K562 (cell line): Measurements from ENCODE around the gene METTL25. TPM values are rescaled to one million over a fixed set of nuclear protein-coding genes. Genes with fewer than 3 reads are reported as not detected.

ENCODE experiments used
- ATF1 ChIP-seq, 2 experiments: fragments of 450-650 bp in 1 of 2; IDR thresholded peaks; 2 replicates each; pipeline ENCODE4 v1.6.1; 2016; ENCODE audit warnings: missing compliant biosample characterization in 1 of 2, missing genetic modification characterization in 1 of 2
- ATF2 ChIP-seq: sonication (generic); formaldehyde crosslinking; IDR thresholded peaks from 2 replicates; pipeline ENCODE4 v1.8.1; 2022; ENCODE audit warnings: missing genetic modification reagents
- CBFA2T3 ChIP-seq: fragments of 450-650 bp; IDR thresholded peaks from 2 replicates; pipeline ENCODE4 v1.6.1; 2017
- GABPB2 ChIP-seq: fragments of 250-450 bp; sonication (Bioruptor Pico); conservative IDR thresholded peaks from 2 replicates; pipeline ENCODE4 v1.5.1; 2021; ENCODE audit warnings: mild to moderate bottlenecking
- ID3 ChIP-seq, 2 experiments: fragments of 250-450 bp in 1 of 2; fragments of 450-650 bp in 1 of 2; sonication (Bioruptor Pico) in 1 of 2; IDR thresholded peaks; 2 replicates each; pipeline versions ENCODE4 v1.6.1 to v1.8.0; 2016 to 2021; ENCODE audit warnings: mild to moderate bottlenecking in 2 of 2, moderate library complexity in 2 of 2, missing compliant biosample characterization in 1 of 2, missing genetic modification characterization in 1 of 2
- MAFF ChIP-seq: IDR thresholded peaks from 2 replicates; pipeline ENCODE4 v1.6.1; 2012; ENCODE audit warnings: low read length, improper control_type of control experiment
- MAFG ChIP-seq: fragments of 450-650 bp; conservative IDR thresholded peaks from 2 replicates; pipeline ENCODE4 v1.6.1; 2016; ENCODE audit warnings: missing genetic modification characterization, missing compliant biosample characterization
- MNT ChIP-seq, 2 experiments: fragments of 450-650 bp; conservative IDR thresholded peaks; 2 replicates each; pipeline ENCODE4 v1.6.1; 2017; ENCODE audit warnings: mild to moderate bottlenecking in 2 of 2, moderate library complexity in 2 of 2
- MYBL2 ChIP-seq, 2 experiments: fragments of 450-650 bp in 1 of 2; sonication (generic) in 1 of 2; formaldehyde crosslinking in 1 of 2; IDR thresholded peaks; 2 replicates each; pipeline versions ENCODE4 v1.6.1 to v1.8.1; 2017 to 2022; ENCODE audit warnings: borderline replicate concordance in 1 of 2, inconsistent platforms in 1 of 2, low read depth in 1 of 2, mild to moderate bottlenecking in 1 of 2, missing genetic modification reagents in 1 of 2, moderate library complexity in 1 of 2
- NELFE ChIP-seq: IDR thresholded peaks from 2 replicates; pipeline ENCODE4 v1.6.1; 2011; ENCODE audit warnings: mild to moderate bottlenecking; ENCODE audit not compliant: insufficient read depth, insufficient read length
- NR4A1 ChIP-seq, 2 experiments: fragments of 250-450 bp in 1 of 2; fragments of 450-650 bp in 1 of 2; sonication (Bioruptor Pico) in 1 of 2; IDR thresholded peaks; 2 replicates each; pipeline versions ENCODE4 v1.4.0 to v1.6.1; 2016 to 2020; ENCODE audit warnings: mild to moderate bottlenecking in 2 of 2, missing compliant biosample characterization in 1 of 2, missing genetic modification characterization in 1 of 2, moderate library complexity in 1 of 2
- PHTF2 ChIP-seq: fragments of 250-450 bp; sonication (Bioruptor Pico); IDR thresholded peaks from 2 replicates; pipeline ENCODE4 v1.5.0; 2021; ENCODE audit warnings: mild to moderate bottlenecking
- PTTG1 ChIP-seq: fragments of 450-650 bp; IDR thresholded peaks from 2 replicates; pipeline ENCODE4 v1.6.1; 2016; ENCODE audit warnings: low read depth, mild to moderate bottlenecking, missing genetic modification characterization, missing compliant biosample characterization
- RBBP5 ChIP-seq: fragments of 200-600 bp; sonication (generic); IDR thresholded peaks from 2 replicates; pipeline ENCODE4 v1.6.1; 2012; ENCODE audit warnings: borderline replicate concordance, mild to moderate bottlenecking, low read length, control low read depth, inconsistent platforms; ENCODE audit not compliant: insufficient read depth, poor library complexity, severe bottlenecking
- RCOR1 ChIP-seq, 2 experiments: IDR thresholded peaks; 2 replicates each; pipeline ENCODE4 v1.6.1; 2012; ENCODE audit warnings: low read depth in 2 of 2, low read length in 2 of 2, borderline replicate concordance in 1 of 2, improper control_type of control experiment in 1 of 2
- TEAD2 ChIP-seq: fragments of 450-650 bp; IDR thresholded peaks from 2 replicates; pipeline ENCODE4 v1.6.1; 2016; ENCODE audit warnings: missing genetic modification characterization, control low read depth, missing compliant biosample characterization
- TFE3 ChIP-seq: fragments of 450-650 bp; formaldehyde crosslinking; IDR thresholded peaks from 2 replicates; pipeline ENCODE4 v1.4.0; 2020; ENCODE audit warnings: mild to moderate bottlenecking, mixed read lengths
- ZC3H8 ChIP-seq: fragments of 450-650 bp; IDR thresholded peaks from 2 replicates; pipeline ENCODE4 v1.6.1; 2017
- ZNF316 ChIP-seq: fragments of 450-650 bp; IDR thresholded peaks from 2 replicates; pipeline ENCODE4 v1.6.1; 2016
- ZNF354B ChIP-seq: fragments of 250-450 bp; sonication (Bioruptor Pico); IDR thresholded peaks from 2 replicates; pipeline ENCODE4 v1.4.0; 2020
- ZNF398 ChIP-seq: fragments of 250-450 bp; sonication (Bioruptor Pico); IDR thresholded peaks from 2 replicates; pipeline ENCODE4 v1.8.0; 2021; ENCODE audit warnings: moderate library complexity, mild to moderate bottlenecking, inconsistent platforms
- ZNF76 ChIP-seq: fragments of 250-450 bp; sonication (Bioruptor Pico); IDR thresholded peaks from 2 replicates; pipeline ENCODE4 v1.4.0; 2020; ENCODE audit warnings: mild to moderate bottlenecking, moderate library complexity, borderline replicate concordance
- polyA plus RNA-seq, 8 experiments: library from polyadenylated mRNA; depleted of rRNA in 4 of 8; stranded (reverse) in 5 of 8; unstranded in 3 of 8; fragments of >200 nt; fragmentation: Nextera tagmentation in 2 of 8; fragmentation: Illumina TruSeq in 1 of 8; extraction: Ambion mirVana in 2 of 8; extraction: Trizol in 1 of 8; gene quantifications; 2 replicates each; pipeline versions ENCODE4 v1.2.1 to v1.2.3, GENCODE V29; 2011 to 2014; ENCODE audit warnings: inconsistent platforms in 1 of 8, missing spikeins in 1 of 8
- total RNA-seq, 7 experiments: library from RNA; depleted of rRNA in 6 of 7; stranded (reverse); fragments of >200 nt in 6 of 7; fragmentation: Illumina TruSeq in 2 of 7; extraction: Trizol in 2 of 7; gene quantifications; 2 replicates each; pipeline versions ENCODE4 v1.2.1 to v1.2.3, GENCODE V29; 2011 to 2021; ENCODE audit warnings: low replicate concordance in 1 of 7

Gene METTL25
- total and polyA plus RNA-seq, 9 of the 15 experiments (the other 6 are each of a cell fraction or from before 2014, with no cell fraction given), result 0.50 to 2.4 (median 1.9) TPM

- TF ChIP-seq TFE3 (CRISPR knock-in tag) (no peak), TEAD2 (no peak), ZNF316 (peak; percentile 67), ZC3H8 (no peak), ATF1 (CRISPR knock-in tag; IDR thresholded peaks at IDR 0.05) (no peak), ATF1 (tag; IDR thresholded peaks at IDR 0.05) (no peak), GABPB2 (CRISPR knock-in tag) (no peak), ZNF398 (CRISPR knock-in tag) (no peak), CBFA2T3 (no peak), RBBP5 (no peak), NR4A1 (CRISPR knock-in tag; IDR thresholded peaks at IDR 0.05) (no peak), NR4A1 (tag; IDR thresholded peaks at IDR 0.05) (no peak), ZNF76 (no peak), PTTG1 (no peak), MNT (conservative IDR thresholded peaks at IDR 0.05) (no peak), ATF2 (no peak), ZNF354B (CRISPR knock-in tag) (no peak), ID3 (CRISPR knock-in tag; IDR thresholded peaks at IDR 0.05) (no peak), ID3 (tag; IDR thresholded peaks at IDR 0.05) (no peak), PHTF2 (CRISPR knock-in tag) (no peak), MAFF (peak; percentile 55; the same call in 1 of the 2 replicates), MAFG (tag) (peak; percentile 56), MYBL2 (IDR thresholded peaks at IDR 0.05; ENCODE audit: low read depth) (no peak), MYBL2 (CRISPR knock-in tag; IDR thresholded peaks at IDR 0.05; ENCODE audit: borderline replicate concordance) (no peak), RCOR1 (IDR thresholded peaks at IDR 0.05; ENCODE audit: borderline replicate concordance in 1 of 2, low read depth in 2 of 2, low read length in 2 of 2) (no peak), NELFE (no peak)
Observed at GRCh38 chr12:82425241-82425640, 66.9 kb downstream of the METTL25 start (continued).
